Stimulated activated CD8-positive, alpha-beta memory T cell treated with anti-CD3 and anti-CD28 coated beads, Interleukin-7, amount 100 ng/mL, for 4 hours (primary cell): ENCODE data around the gene MAP3K6.

Experiments used
- DNase-seq, 2 donors: peaks; one replicate each; pipeline ENCODE4 v3.0.0-alpha.2; 2020; ENCODE audit warnings: low read depth in 2 of 2

Gene MAP3K6

DNA sequence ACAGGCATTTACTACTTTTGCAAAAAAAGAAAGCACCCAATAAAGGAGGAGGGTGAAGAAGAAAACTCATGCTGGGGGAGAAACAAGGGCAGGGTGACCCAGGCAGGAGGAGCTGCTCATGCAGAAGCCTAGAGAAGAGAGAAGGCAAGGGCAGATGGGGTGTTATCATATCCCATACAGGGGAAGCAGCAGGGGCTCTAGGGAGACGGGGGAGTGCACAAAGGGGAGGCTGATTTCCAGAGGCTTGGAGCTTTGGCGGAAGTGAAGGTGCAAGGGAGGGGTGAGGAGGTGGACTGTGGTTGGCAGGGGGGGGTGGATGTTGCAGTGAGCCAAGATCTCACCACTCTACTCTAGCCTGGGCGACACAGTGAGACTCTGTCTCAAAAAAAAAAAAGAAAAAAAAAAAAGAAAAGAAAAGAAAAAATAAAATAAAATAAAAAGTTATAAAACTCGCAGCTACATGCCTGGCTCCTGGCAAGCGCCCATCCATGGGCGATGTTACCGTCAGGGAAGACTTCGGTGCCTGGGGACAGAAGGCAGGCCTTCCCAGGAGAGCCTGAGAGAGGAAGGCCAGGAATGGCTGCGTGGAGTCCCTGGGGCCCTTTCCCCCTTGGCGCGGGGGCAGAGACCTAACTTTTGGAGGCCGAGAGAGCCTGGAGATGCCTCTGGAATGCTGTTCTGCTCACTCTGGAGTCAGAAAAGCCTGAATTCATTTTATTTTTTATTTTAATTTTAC lies 11.2 kb upstream of the MAP3K6 start:
- DNase-seq, result no peak

GRCh38 chr1:27374362-27375086 lies 7.8 kb upstream of the MAP3K6 start, which contains the start of gene FCN3:
Gene FCN3, minus strand, starts transcription at chr1:27374824. Its CDS starts 6 bp downstream, at chr1:27374818.
- no peak for DNase-seq

DNA sequence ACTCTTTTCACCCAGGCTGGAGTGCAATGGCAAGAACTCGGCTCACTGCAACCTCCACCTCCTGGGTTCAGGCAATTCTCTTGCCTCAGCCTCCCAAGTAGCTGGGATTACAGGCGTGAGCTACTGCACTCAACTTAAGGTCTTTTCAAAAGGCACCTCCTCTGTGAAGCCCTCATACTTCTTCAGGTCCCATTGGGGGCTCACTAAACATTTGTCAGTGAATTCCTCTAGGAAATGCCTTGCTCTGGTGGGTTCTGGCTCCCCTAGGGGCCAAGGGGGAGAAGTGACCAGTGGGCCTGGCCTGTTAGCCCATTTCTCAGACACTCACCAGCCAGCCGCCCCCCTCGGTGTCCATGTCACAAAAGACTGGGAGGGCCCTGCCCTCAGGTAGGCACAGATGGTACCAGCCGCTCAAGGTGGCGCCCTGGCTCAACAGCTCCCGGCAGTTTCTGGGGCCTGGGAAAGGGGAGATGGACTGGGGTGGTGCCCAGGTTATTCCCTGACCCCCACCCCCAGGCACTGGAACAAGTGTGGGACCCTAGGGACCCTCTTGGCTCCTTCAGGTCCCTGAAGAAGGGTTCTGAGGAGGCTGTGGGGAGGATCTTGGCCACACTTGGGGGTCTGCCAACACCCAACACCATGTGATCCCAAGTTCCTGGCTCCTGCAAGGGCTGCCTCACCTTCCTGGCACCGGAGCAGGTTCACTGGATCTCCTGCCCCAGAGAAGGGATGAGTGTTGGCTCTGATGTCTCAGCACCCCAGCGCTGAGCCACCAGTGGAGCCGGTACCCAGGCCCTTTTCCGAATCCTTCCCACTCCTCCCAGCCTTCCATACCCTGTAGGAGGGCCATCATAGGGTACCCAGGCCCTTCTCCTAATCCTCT lies 6.3 kb upstream of the MAP3K6 start:
- no peak for DNase-seq

GRCh38 chr1:27372022-27372807 lies 5.5 kb upstream of the MAP3K6 start:
- no peak for DNase-seq

DNA sequence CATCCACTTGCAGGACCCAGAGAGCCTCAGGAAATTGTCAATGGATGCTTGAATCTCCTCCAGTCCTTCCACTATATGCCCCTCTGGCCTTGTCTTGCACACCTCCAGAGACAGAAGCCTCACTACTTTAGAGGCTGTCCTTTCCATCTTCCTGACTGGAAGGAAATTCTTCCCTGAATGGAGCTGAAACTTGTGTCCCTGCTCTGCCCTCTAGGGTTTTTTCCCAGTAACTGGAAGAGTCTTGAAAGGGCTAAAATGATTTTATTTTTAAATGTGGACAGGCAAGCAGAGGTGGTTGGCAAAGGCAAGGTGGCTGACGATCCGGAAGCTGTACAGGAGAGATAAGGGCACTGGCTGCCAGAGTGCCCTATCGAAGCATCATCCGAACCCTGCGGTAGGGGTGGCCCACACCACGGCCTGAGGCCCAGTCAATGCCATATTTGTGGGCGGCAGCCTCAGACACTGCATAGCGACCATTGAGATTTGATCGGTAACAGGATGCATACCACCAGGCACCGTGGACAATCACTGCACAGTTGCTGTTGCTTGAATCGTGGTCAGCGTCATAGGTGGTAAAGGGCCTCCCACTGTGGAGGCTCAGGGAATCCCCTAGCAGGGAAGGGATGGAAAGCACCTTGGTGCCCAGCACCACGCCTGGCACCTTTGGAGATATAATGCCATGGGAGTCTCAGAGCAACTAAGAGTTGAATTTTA lies 2.3 kb upstream of the MAP3K6 start:
- no peak for DNase-seq

- no peak for DNase-seq
Measured at GRCh38 chr1:27367160-27367650, 444 bp upstream of the MAP3K6 start.

DNA sequence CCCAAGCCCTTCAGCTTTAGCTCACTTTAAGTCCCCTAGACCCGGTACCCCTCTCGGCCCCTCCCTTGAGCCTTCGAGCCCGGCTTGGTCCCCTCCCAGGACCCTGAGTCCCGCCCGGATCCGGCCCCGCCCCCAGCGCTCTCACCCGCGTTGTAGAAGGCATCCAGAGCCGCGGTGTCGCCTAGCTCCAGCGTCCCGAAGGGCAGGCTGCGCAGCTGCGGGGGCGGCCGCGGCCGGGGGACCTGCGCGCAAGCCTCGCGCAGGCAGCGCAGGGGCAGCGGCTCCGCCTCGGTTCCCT lies 699 bp downstream of the MAP3K6 start:
- DNase-seq, result peak in 1 of 2 donors; percentile 58

- peak; percentile 65 to 66 for DNase-seq
Measured at GRCh38 chr1:27365372-27366112, 1.2 kb downstream of the MAP3K6 start.

- DNase-seq, result no peak
Measured at GRCh38 chr1:27364696-27365371, 1.9 kb downstream of the MAP3K6 start.

DNA sequence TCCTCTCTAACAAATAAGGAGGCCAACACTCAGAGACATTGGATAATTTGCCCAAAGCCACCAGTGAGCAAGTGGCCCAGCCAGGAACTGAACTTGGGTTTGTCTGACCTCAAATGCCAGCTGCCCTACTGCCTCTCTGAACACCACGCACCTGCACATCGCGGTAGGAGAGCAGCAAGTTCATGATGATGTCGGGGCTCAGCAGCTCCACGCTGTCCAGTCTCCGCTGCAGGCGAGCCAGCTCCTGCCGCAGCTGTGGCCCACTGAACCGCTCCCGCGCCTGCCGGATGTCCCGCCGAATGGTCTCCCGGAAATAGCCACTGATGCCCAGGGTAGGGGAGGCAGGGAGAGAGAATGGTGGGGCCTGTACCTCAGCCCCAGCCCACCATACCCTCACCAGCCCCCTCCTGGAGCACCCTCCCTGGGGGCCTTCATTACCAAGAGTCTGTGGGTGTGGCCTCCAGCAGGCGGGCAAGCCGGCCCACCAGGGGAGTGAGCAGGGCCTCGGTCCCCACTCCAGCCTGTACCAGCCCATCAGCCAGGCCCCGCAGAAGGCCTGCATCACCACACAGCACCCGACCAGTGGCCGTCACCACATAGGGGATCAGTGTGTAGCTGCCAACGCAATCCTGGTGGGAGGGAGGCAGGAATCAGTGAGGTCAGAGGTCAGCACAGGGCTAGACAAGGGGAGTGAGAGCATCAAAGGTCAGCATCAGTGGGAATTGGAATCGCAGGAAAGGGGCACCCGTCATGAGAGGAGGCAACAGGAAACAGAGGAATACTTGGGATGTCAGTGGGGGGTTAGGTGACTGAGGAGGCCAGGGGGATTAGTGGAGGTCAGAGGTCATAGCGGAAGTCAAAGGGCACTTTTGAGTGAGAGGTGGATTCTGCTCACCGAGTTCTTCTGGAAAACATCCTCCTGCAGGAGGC lies 2.7 kb downstream of the MAP3K6 start:
- no peak for DNase-seq

DNA sequence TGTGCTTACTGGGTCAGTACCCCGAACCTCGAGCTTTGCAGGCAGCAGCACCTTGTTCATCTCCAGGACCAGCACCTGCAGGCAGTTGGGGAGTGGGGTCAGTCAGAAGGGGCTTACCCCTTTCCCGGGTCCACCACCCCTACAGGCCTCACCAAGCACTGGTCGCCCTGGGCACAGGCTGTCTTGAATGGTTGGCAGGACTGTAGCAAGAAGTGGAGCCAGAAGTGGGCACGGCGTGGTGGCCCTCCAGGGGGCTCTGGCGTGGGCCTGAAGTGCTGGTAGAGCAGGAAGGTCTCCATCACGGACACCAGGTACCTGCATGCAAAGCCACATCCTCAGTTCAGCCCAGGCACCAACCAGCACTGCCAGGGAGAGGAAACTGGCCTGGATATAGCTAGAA lies 5.2 kb downstream of the MAP3K6 start:
- no peak for DNase-seq

GRCh38 chr1:27361044-27361402 lies 5.7 kb downstream of the MAP3K6 start:
- no peak for DNase-seq

GRCh38 chr1:27360159-27361043 lies 6.4 kb downstream of the MAP3K6 start:
- DNase-seq, result peak in 1 of 2 donors; percentile 33

GRCh38 chr1:27359822-27360158 lies 7.0 kb downstream of the MAP3K6 start:
- DNase-seq, result no peak

GRCh38 chr1:27358928-27359313 lies 7.8 kb downstream of the MAP3K6 start:
- DNase-seq, result no peak

DNA sequence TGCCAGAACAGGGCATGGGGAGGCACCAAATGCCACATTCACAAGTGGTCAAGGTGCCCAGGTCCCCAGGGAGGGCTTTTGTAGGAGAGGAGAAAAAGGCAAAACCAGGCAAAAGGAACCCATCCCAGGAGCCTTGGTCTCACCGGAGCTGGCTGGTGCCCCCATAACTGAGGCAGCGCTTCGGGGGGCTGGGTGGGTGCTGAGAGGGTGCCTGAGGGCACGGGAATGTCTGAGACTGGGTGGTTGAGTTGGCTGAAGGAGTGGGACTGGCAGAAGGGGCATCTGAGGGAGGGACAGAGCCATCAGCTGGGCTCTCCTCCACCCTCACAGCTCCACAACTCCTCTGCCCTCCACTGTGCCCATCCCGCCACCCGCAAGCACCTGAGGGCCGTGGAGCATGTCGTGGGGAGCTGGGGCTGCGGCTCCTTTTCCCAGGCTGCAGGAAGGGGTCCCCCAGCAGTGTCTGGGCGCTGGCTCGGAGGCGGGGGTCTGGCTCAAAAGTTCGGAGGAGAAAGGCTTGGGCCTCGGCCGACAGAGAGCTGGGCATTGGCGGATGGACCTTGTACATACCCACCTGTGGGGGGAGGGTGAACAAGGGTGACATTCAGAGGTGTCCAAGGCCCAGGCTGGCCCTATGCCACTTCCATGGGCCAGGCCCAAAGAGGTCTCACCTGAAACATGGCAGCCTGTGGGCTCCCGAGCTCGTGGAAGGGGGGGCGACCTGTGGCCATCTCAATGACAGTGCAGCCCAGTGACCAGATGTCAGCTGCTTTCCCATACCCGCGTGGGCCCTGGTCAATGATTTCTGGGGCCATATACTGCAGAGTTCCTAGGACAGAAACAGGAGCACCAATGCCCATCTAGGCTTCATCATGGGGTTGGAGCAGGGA lies 8.5 kb downstream of the MAP3K6 start:
- no peak for DNase-seq
